ENCODE results near the gene KRTAP10-1. TPM values are rescaled to one million over a fixed set of nuclear protein-coding genes. Genes with fewer than 3 reads are reported as not detected.
"Not testable (repeated sequence)": the region's sequence is repeated elsewhere in the genome, so short reads cannot be mapped to it uniquely, and the experiment has no call there.

KRTAP10-1 gene
- total and polyA plus RNA-seq, 4 donors: not detected

DNA sequence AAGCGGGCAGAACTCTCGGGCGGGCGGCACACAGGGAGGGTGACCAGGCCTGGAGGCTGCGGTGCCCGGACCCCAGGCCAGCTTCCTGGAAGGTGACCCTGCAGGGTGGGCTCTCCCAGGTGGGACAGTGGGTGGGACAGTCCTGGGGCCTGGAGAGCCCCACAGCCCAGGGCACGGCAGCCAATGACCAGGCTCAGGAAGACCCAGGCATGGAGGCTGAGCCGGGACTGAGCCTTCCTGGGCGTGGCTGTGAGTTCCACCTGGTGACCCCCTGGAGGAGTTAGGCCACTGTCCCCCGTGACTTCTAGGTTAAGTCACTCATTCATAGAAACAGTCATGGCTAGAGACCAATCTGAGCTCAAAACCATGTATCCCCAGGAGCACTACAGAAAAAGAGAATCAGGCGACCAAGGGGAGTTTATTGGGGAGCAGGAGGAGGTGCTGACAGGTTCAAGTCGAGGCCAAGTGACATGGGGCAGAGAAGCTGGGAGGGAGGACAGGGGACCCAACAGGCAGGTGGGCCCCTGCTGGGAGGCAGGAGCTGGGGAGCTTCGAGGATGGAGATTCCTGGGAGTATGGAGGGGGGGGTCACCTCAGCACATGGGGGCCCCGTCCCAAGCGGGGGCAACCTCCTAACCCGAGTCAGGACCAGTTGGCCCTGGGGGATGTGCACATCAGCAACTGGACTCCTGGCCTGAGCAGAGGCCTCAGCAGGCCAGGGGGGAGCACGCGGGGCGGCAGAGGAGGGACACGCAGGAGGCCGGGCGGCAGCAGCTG is 39.2 kb upstream of the KRTAP10-1 start:
- DNase-seq (ENCODE audit: low read depth in 4 of 6, low spot score in 6 of 6): no peak
- Histone ChIP-seq H3K27me3 (ENCODE audit: control insufficient read depth, insufficient read depth, low read length) (no peaks in the 10 kb centered on the region), H3K4me1 (ENCODE audit: control insufficient read depth, insufficient read depth, low read length) (peaks cover 4% of the 10 kb centered on the region), H3K36me3 (ENCODE audit: control insufficient read depth, insufficient read depth, low read length) (no peaks in the 10 kb centered on the region), H3K4me3 (ENCODE audit: low read depth, low read length) (no peak overlapping the region), H3K9me3 (ENCODE audit: control insufficient read depth, insufficient read depth, low read length) (peaks cover 4% of the 10 kb centered on the region), H3K27ac (ENCODE audit: low read depth, low read length) (no peak overlapping the region)
- 69% methylated on average over 20 of the region's 22 CpGs for WGBS (ENCODE audit: insufficient coverage)

DNA sequence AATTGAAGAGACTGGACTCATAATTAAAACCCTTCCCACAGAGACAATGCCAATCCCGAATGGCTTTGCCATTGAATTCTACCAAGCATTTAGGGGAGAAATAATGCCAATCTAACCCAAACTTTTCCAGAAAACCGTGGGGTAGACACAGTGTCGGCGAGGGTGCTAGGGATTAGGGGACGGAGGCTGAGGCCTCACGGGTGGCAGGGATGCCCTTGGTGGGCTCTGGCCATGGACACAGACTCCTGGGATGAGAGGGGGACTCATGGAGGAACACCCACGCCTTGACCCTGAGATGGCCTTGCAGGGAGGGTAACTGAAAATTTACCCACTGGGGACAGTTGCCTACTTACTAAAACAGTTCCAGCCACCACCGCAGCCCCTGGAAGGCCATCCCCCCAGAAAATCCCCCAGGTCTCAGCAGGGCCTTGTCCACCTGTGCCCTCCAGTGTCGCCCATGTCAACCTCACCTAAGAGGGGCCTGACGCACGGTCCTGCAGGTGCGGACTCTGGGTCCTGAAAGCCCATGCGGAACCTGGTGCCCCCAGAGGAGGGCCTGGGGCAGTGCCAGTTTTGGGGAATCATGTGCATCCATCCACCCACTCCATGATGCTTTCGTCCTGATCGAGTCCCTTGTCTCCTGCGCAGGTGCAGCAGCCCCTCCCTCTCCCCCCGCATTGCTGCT is 38.5 kb upstream of the KRTAP10-1 start:
- H3K36me3 ChIP-seq (ENCODE audit: control insufficient read depth, insufficient read depth, low read length): no peaks in the 10 kb centered on the region
- 94% methylated on average over 16 of the region's 17 CpGs for WGBS (ENCODE audit: insufficient coverage)

GRCh38 chr21:44576025-44576420 is 36.0 kb upstream of the KRTAP10-1 start:
- no peaks in the 10 kb centered on the region for H3K27me3 ChIP-seq (ENCODE audit: control insufficient read depth, insufficient read depth, low read length)
- WGBS (ENCODE audit: insufficient coverage): 98% methylated on average over 5 of the region's 10 CpGs
- H3K9me3 ChIP-seq (ENCODE audit: control insufficient read depth, insufficient read depth, low read length): peaks cover 4% of the 10 kb centered on the region
- no peak for DNase-seq (ENCODE audit: low read depth in 4 of 6, low spot score in 6 of 6)
- H3K4me1 ChIP-seq (ENCODE audit: control insufficient read depth, insufficient read depth, low read length): peaks cover 4% of the 10 kb centered on the region
- no peaks in the 10 kb centered on the region for H3K36me3 ChIP-seq (ENCODE audit: control insufficient read depth, insufficient read depth, low read length)
- no peak overlapping the region for H3K27ac ChIP-seq (ENCODE audit: low read depth, low read length)
- H3K4me3 ChIP-seq (ENCODE audit: low read depth, low read length): no peak overlapping the region

More for the DNA sequence above, 38.5 kb upstream of the KRTAP10-1 start:
- Histone ChIP-seq H3K4me3 (ENCODE audit: low read depth, low read length) (no peak overlapping the region), H3K9me3 (ENCODE audit: control insufficient read depth, insufficient read depth, low read length) (peaks cover 4% of the 10 kb centered on the region), H3K27me3 (ENCODE audit: control insufficient read depth, insufficient read depth, low read length) (no peaks in the 10 kb centered on the region), H3K27ac (ENCODE audit: low read depth, low read length) (no peak overlapping the region), H3K4me1 (ENCODE audit: control insufficient read depth, insufficient read depth, low read length) (peaks cover 4% of the 10 kb centered on the region)
- no peak for DNase-seq (ENCODE audit: low read depth in 4 of 6, low spot score in 6 of 6)

- Histone ChIP-seq H3K4me1 (ENCODE audit: control insufficient read depth, insufficient read depth, low read length) (peaks cover 4% of the 10 kb centered on the region), H3K4me3 (ENCODE audit: low read depth, low read length) (no peak overlapping the region), H3K9me3 (ENCODE audit: control insufficient read depth, insufficient read depth, low read length) (peaks cover 4% of the 10 kb centered on the region), H3K27ac (ENCODE audit: low read depth, low read length) (no peak overlapping the region), H3K36me3 (ENCODE audit: control insufficient read depth, insufficient read depth, low read length) (no peaks in the 10 kb centered on the region), H3K27me3 (ENCODE audit: control insufficient read depth, insufficient read depth, low read length) (no peaks in the 10 kb centered on the region)
- 86% methylated on average over 14 of the region's 20 CpGs for WGBS (ENCODE audit: insufficient coverage)
- DNase-seq (ENCODE audit: low read depth in 4 of 6, low spot score in 6 of 6): no peak
Measured at GRCh38 chr21:44575307-44576024, 35.5 kb upstream of the KRTAP10-1 start.

- Histone ChIP-seq H3K27ac (ENCODE audit: low read depth, low read length) (no peak overlapping the region), H3K27me3 (ENCODE audit: control insufficient read depth, insufficient read depth, low read length) (no peaks in the 10 kb centered on the region), H3K4me3 (ENCODE audit: low read depth, low read length) (no peak overlapping the region), H3K9me3 (ENCODE audit: control insufficient read depth, insufficient read depth, low read length) (peaks cover 4% of the 10 kb centered on the region), H3K36me3 (ENCODE audit: control insufficient read depth, insufficient read depth, low read length) (no peaks in the 10 kb centered on the region), H3K4me1 (ENCODE audit: control insufficient read depth, insufficient read depth, low read length) (peaks cover 4% of the 10 kb centered on the region)
- WGBS (ENCODE audit: insufficient coverage): 33% methylated on average over 21 of the region's 21 CpGs
- no peak for DNase-seq (ENCODE audit: low read depth in 4 of 6, low spot score in 6 of 6)
Measured at GRCh38 chr21:44574457-44575306, 34.7 kb upstream of the KRTAP10-1 start.

DNA sequence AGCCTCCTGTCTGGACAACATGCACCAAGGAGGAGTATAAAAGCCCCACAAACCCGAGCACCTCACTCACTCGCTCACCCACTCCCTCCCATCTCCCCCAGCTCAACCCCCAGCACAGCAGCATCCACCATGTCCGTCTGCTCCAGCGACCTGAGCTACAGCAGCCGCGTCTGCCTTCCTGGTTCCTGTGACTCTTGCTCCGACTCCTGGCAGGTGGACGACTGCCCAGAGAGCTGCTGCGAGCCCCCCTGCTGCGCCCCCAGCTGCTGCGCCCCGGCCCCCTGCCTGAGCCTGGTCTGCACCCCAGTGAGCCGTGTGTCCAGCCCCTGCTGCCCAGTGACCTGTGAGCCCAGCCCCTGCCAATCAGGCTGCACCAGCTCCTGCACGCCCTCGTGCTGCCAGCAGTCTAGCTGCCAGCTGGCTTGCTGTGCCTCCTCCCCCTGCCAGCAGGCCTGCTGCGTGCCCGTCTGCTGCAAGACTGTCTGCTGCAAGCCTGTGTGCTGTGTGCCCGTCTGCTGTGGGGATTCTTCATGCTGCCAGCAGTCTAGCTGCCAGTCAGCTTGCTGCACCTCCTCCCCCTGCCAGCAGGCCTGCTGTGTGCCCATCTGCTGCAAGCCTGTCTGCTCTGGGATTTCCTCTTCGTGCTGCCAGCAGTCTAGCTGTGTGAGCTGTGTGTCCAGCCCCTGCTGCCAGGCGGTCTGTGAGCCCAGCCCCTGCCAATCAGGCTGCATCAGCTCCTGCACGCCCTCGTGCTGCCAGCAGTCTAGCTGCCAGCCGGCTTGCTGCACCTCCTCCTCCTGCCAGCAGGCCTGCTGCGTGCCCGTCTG is 33.8 kb upstream of the KRTAP10-1 start, which contains the start of gene KRTAP10-4:
KRTAP10-4 (plus strand) TSS at position 100 of the 827 bp plus-strand sequence; CDS start at position 130, 30 bp downstream.
- 53% methylated on average over 13 of the region's 25 CpGs for WGBS (ENCODE audit: insufficient coverage)
- H3K4me1 ChIP-seq (ENCODE audit: control insufficient read depth, insufficient read depth, low read length); DNase-seq (ENCODE audit: low read depth in 4 of 6, low spot score in 6 of 6); H3K4me3 ChIP-seq (ENCODE audit: low read depth, low read length); H3K36me3 ChIP-seq (ENCODE audit: control insufficient read depth, insufficient read depth, low read length); H3K9me3 ChIP-seq (ENCODE audit: control insufficient read depth, insufficient read depth, low read length); H3K27me3 ChIP-seq (ENCODE audit: control insufficient read depth, insufficient read depth, low read length); H3K27ac ChIP-seq (ENCODE audit: low read depth, low read length): not testable (repeated sequence)

DNA sequence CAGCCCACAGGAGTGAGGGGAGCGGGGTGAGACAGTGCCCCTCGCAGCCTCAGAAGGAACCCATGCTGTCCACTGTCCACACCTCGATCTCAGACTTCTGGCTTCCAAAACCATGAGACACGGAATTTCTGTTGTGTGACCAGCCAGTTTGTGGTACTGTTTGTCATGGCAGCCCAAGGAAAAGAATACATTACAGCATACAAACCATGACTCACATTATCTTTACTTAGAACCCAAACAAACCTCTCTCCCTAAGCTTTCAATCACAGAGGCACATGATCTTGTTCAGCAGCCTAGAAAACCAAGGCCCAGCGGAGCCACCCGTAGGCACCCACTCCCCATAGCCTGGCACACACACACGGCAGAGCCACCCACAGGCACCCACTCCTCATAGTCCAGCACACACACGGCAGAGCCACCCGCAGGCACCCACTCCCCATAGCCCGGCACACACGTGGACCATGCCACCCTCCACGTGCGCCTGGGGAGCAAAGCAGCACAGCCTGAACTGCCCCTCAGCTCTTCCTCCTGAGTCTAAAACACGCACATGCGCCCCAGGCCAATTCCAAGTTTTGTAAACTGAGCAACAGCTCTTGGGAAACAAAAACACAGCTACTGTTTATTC is 33.1 kb upstream of the KRTAP10-1 start:
- peaks cover 4% of the 10 kb centered on the region for H3K4me1 ChIP-seq (ENCODE audit: control insufficient read depth, insufficient read depth, low read length)
- H3K9me3 ChIP-seq (ENCODE audit: control insufficient read depth, insufficient read depth, low read length): peaks cover 4% of the 10 kb centered on the region
- H3K27ac ChIP-seq (ENCODE audit: low read depth, low read length): no peak overlapping the region
- H3K4me3 ChIP-seq (ENCODE audit: low read depth, low read length): no peak overlapping the region
- no peaks in the 10 kb centered on the region for H3K36me3 ChIP-seq (ENCODE audit: control insufficient read depth, insufficient read depth, low read length)
- no peak for DNase-seq (ENCODE audit: low read depth in 4 of 6, low spot score in 6 of 6)
- no peaks in the 10 kb centered on the region for H3K27me3 ChIP-seq (ENCODE audit: control insufficient read depth, insufficient read depth, low read length)
- WGBS (ENCODE audit: insufficient coverage): 91% methylated on average over 14 of the region's 15 CpGs

Measured in spinal cord (tissue), 10 donors.